Tibial artery (tissue), 4 donors: ENCODE results near the gene SH3D19.
A peak's percentile ranks its signal among the peaks of the same experiment; 100 is the strongest.

ENCODE experiments used
- DNase-seq, 2 donors: peaks; one replicate each; pipeline ENCODE4 v3.0.0-alpha.2; 2019
- H3K27ac ChIP-seq, 2 donors: fragments of 200-600 bp; sonication (generic) in 1 of 2; 1 replicate in 1 of 2; 2 replicates in 1 of 2; pipeline ENCODE4 v1.5.1; 2018 to 2019; ENCODE audit warnings: mild to moderate bottlenecking in 1 of 2
- H3K27me3 ChIP-seq, 2 donors: fragments of 200-600 bp; sonication (generic) in 1 of 2; one replicate each; pipeline versions ENCODE4 v1.5.1 to v1.6.0; 2016 to 2019
- H3K36me3 ChIP-seq, 3 donors: fragments of 200-600 bp; sonication (generic) in 2 of 3; one replicate each; pipeline ENCODE4 v1.5.1; 2016 to 2019; ENCODE audit warnings: mild to moderate bottlenecking in 2 of 3
- H3K4me1 ChIP-seq, 4 donors: fragments of 200-600 bp; sonication (generic) in 2 of 4; 1 replicate in 3 of 4; 2 replicates in 1 of 4; pipeline ENCODE4 v1.5.1; 2016 to 2019
- H3K4me3 ChIP-seq, 2 donors: fragments of 200-600 bp; sonication (generic) in 1 of 2; 1 replicate in 1 of 2; 2 replicates in 1 of 2; pipeline ENCODE4 v1.5.1; 2018 to 2019; ENCODE audit warnings: mild to moderate bottlenecking in 2 of 2
- H3K9me3 ChIP-seq, 3 donors: fragments of 200-600 bp; sonication (generic) in 1 of 3; one replicate each; pipeline ENCODE4 v1.5.1; 2016 to 2019
- CTCF ChIP-seq, 2 experiments: fragments of 200-600 bp in 1 of 2; fragments of 450-650 bp in 1 of 2; IDR thresholded peaks; one replicate each; pipeline ENCODE4 v1.5.1; 2017 to 2019; ENCODE audit warnings: antibody characterized with exemption in 2 of 2, mild to moderate bottlenecking in 1 of 2, moderate library complexity in 1 of 2
- intact Hi-C: fragments of 100-400 bp; cut with DNase I; formaldehyde crosslinking; loops from one replicate; pipeline ENCODE4 v1.15.0; 2023; ENCODE audit warnings: low total_unique reads

SH3D19 gene

GRCh38 chr4:151227172-151227571 is 98.2 kb downstream of the SH3D19 start:
- Histone ChIP-seq H3K27me3 (no peaks in the 10 kb centered on the region), H3K4me1 (peaks cover 0 to 41% (median under 1%) of the 10 kb centered on the region in 4 donors), H3K4me3 (peak overlapping the region; percentile 49 to 56), H3K27ac (peak overlapping the region; percentile 72 to 79), H3K9me3 (no peaks in the 10 kb centered on the region), H3K36me3 (no peaks in the 10 kb centered on the region)
- intact Hi-C loops, result loop anchor here (10.0 kb wide), 1 partner anchor 98 kb away; the partner anchor contains the start of gene SH3D19
- no peak for TF ChIP-seq CTCF (IDR thresholded peaks at IDR 0.05)
- DNase-seq, result no peak

- Histone ChIP-seq H3K4me1 (peaks cover 0 to 43% (median 5%) of the 10 kb centered on the region in 4 donors), H3K4me3 (peak overlapping the region; percentile 49 to 56), H3K27me3 (no peaks in the 10 kb centered on the region), H3K9me3 (no peaks in the 10 kb centered on the region), H3K36me3 (no peaks in the 10 kb centered on the region), H3K27ac (peak overlapping the region; percentile 72 to 79)
- DNase-seq, result no peak
- TF ChIP-seq CTCF (IDR thresholded peaks at IDR 0.05), result no peak
- intact Hi-C loops, result loop anchor here (10.0 kb wide), 1 partner anchor 99 kb away; the partner anchor contains the start of gene SH3D19
Measured at GRCh38 chr4:151226004-151226932, 99.1 kb downstream of the SH3D19 start.

- H3K9me3 ChIP-seq, result no peaks in the 10 kb centered on the region
- intact Hi-C loops, result loop anchor here (10.0 kb wide), 1 partner anchor 101 kb away; the partner anchor contains the start of gene SH3D19
- H3K4me3 ChIP-seq, result no peak overlapping the region
- H3K27me3 ChIP-seq, result no peaks in the 10 kb centered on the region
- H3K27ac ChIP-seq, result no peak overlapping the region
- DNase-seq, result no peak
- peaks cover 0 to 51% (median 11%) of the 10 kb centered on the region in 4 donors for H3K4me1 ChIP-seq
- TF ChIP-seq CTCF (IDR thresholded peaks at IDR 0.05), result no peak
- no peaks in the 10 kb centered on the region for H3K36me3 ChIP-seq
Measured at GRCh38 chr4:151223465-151223864, 101.9 kb downstream of the SH3D19 start.

GRCh38 chr4:151219948-151220347 is 105.5 kb downstream of the SH3D19 start:
- no peak for TF ChIP-seq CTCF (IDR thresholded peaks at IDR 0.05)
- H3K9me3 ChIP-seq, result no peaks in the 10 kb centered on the region
- H3K27me3 ChIP-seq, result no peaks in the 10 kb centered on the region
- H3K27ac ChIP-seq, result no peak overlapping the region
- DNase-seq, result no peak
- no peak overlapping the region for H3K4me3 ChIP-seq
- intact Hi-C loops, result loop anchor here (10.0 kb wide), 1 partner anchor 105 kb away; the partner anchor contains the start of gene SH3D19
- H3K36me3 ChIP-seq, result no peaks in the 10 kb centered on the region
- peaks cover 0 to 55% (median 23%) of the 10 kb centered on the region in 4 donors for H3K4me1 ChIP-seq

- DNase-seq, result no peak
- Histone ChIP-seq H3K4me1 (peaks cover 0 to 55% (median 23%) of the 10 kb centered on the region in 4 donors), H3K4me3 (no peak overlapping the region), H3K36me3 (no peaks in the 10 kb centered on the region), H3K27ac (no peak overlapping the region), H3K27me3 (no peaks in the 10 kb centered on the region), H3K9me3 (no peaks in the 10 kb centered on the region)
- intact Hi-C loops, result no loop called here
- no peak for TF ChIP-seq CTCF (IDR thresholded peaks at IDR 0.05)
Measured at GRCh38 chr4:151219091-151219490, 106.3 kb downstream of the SH3D19 start.
